ENCODE measurements around the gene EPB41L5. TPM values are rescaled to one million over a fixed set of nuclear protein-coding genes. Genes with fewer than 3 reads are reported as not detected.

Gene EPB41L5
- total RNA-seq, 6 experiments from 2014 or later: 27.1 to 54.1 (median 43.3) TPM

DNA sequence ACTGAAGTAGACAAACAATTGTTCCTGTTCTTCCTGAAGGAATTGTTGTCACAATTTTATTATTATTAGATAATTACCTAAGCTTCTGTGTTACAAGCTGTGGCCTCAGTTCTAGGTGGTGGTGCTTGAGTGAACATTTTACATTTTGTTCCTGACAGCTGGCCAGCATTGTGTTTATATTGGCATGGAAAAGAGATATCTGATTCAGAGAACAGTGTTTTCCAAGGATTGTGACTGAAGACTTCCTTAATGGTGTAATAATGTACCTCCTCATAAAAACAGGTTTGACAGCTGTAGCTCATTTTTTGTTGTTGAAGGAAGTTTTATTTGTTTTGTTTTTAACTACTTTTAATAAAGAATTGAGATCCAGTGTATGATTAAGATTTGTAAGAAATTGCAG lies 95.2 kb downstream of the EPB41L5 start:
- Histone ChIP-seq H3K9me3 (no peaks in the 10 kb centered on the region), H3K27ac (no peak overlapping the region), H3K27me3 (no peaks in the 10 kb centered on the region), H3K4me3 (no peak overlapping the region), H3K36me3 (peaks cover 0 to 16% (median 5%) of the 10 kb centered on the region in 4 donors), H3K4me1 (peaks cover 0 to 17% (median 6%) of the 10 kb centered on the region in 4 donors)
- TF ChIP-seq, protein P1, sequence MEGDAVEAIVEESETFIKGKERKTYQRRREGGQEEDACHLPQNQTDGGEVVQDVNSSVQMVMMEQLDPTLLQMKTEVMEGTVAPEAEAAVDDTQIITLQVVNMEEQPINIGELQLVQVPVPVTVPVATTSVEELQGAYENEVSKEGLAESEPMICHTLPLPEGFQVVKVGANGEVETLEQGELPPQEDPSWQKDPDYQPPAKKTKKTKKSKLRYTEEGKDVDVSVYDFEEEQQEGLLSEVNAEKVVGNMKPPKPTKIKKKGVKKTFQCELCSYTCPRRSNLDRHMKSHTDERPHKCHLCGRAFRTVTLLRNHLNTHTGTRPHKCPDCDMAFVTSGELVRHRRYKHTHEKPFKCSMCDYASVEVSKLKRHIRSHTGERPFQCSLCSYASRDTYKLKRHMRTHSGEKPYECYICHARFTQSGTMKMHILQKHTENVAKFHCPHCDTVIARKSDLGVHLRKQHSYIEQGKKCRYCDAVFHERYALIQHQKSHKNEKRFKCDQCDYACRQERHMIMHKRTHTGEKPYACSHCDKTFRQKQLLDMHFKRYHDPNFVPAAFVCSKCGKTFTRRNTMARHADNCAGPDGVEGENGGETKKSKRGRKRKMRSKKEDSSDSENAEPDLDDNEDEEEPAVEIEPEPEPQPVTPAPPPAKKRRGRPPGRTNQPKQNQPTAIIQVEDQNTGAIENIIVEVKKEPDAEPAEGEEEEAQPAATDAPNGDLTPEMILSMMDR (IDR thresholded peaks at IDR 0.05): no peak
- TF ChIP-seq POLR2A (IDR thresholded peaks at IDR 0.05): no peak
- DNase-seq (peak in 1 of 3 donors; percentile 65), ATAC-seq (peak; percentile 88 to 93 (median 90))
- intact Hi-C loops (cut with DNase I): no loop called here

DNA sequence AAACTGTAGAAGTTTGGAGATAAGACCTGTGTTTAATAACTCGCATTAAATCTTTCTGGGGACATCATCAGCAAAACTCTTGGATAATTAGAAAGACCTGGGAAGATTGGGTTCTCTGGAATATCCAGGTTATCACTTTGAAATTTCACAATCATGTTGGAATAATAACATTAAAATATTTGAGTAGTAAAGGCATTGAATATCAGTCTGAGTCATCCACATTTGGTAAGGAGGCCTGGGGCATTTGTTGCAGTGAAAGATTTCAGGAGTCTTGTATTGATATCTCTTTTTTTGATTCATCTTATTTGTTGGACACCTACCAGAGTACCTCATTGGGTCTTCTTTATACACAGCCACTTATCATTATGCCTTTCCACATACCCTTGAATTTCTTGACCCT lies 95.9 kb downstream of the EPB41L5 start:
- intact Hi-C loops (cut with DNase I): no loop called here
- DNase-seq: no peak
- WGBS (ENCODE audit: insufficient coverage, low coverage, low lambda C conversion rate, missing lambda C conversion rate): 100% methylated on average over 1 of the region's 1 CpG
- peaks cover 0 to 11% (median 5%) of the 10 kb centered on the region in 4 donors for H3K36me3 ChIP-seq
- no peaks in the 10 kb centered on the region for H3K27me3 ChIP-seq
- H3K27ac ChIP-seq: no peak overlapping the region
- peaks cover 0 to 17% (median 6%) of the 10 kb centered on the region in 4 donors for H3K4me1 ChIP-seq
- H3K9me3 ChIP-seq: no peaks in the 10 kb centered on the region
- no peak for TF ChIP-seq POLR2A (IDR thresholded peaks at IDR 0.05)
- TF ChIP-seq, protein P1 (IDR thresholded peaks at IDR 0.05): no peak
- H3K4me3 ChIP-seq: no peak overlapping the region
- no peak for ATAC-seq

DNA sequence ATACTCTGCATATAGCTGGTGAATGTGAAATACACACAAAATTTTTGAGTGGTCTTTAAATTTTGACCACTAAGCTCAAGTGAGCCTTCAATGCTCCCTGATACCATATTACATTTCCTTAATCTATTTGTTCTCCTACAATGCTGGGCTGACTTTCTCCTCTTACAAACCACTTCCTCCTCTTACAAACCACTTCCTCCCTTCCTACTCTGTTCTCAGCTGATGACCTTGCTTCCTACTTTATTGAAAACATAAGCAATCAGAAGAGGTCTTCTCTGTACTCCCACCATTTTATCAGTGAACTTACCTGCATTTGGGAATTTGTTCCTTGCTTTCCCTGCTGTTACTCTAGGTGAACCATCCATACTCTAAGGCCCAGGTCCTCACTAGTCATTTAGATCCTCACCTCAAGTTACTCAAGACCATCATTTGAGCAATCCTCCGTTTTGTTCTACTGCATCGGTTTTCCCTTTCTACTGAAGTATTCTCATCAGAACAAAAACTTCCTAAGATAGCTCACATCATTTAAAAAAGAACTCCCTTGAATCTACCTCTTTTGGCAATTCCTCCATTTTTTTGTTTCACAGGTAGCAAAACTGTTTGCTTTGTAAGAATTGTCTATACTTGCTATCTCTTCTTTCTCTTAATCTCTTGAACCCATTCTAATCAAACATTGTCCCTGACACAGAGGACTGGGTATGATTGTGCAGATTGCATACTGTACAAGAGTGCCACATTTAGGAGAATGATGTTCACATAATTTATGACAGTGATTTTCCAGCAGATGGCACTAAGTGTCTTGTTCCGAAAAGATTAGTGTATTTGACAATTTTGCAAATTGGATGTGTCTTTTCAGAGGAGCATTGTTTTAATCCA lies 96.5 kb downstream of the EPB41L5 start:
- TF ChIP-seq, protein P1 (IDR thresholded peaks at IDR 0.05): peak; percentile 43 to 50 (median 48)
- no peak for TF ChIP-seq POLR2A (IDR thresholded peaks at IDR 0.05)
- Histone ChIP-seq H3K9me3 (no peaks in the 10 kb centered on the region), H3K36me3 (peaks cover 0 to 5% (median 2%) of the 10 kb centered on the region in 4 donors), H3K4me3 (no peak overlapping the region), H3K4me1 (peaks cover 0 to 17% (median 6%) of the 10 kb centered on the region in 4 donors), H3K27ac (no peak overlapping the region), H3K27me3 (no peaks in the 10 kb centered on the region)
- DNase-seq (no peak), ATAC-seq (peak; percentile 60 to 70 (median 64))
- intact Hi-C loops (cut with DNase I): no loop called here
- WGBS (ENCODE audit: insufficient coverage, low coverage, low lambda C conversion rate, missing lambda C conversion rate): 27% methylated on average over 3 of the region's 3 CpGs

DNA sequence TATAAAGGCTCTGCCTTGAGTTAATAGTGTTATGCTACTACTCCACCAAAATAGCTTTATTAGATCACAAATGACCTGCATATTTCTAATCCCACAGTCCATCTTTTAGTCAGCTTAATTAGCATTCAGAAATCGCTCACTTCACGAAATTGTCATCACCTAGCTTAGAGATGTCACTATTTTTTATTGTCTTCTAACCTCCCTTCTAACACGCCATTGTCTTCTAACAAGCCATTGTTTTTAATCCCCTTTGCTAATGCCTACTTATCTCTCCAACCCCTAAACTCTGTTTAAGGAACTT lies 97.1 kb downstream of the EPB41L5 start:
- peaks cover 0 to 17% (median 6%) of the 10 kb centered on the region in 4 donors for H3K4me1 ChIP-seq
- H3K27ac ChIP-seq: no peak overlapping the region
- WGBS (ENCODE audit: insufficient coverage, low coverage, low lambda C conversion rate, missing lambda C conversion rate): 88% methylated on average over 3 of the region's 3 CpGs
- H3K4me3 ChIP-seq: no peak overlapping the region
- DNase-seq (no peak), ATAC-seq (no peak)
- peaks cover 0 to 5% (median 0%) of the 10 kb centered on the region in 4 donors for H3K36me3 ChIP-seq
- intact Hi-C loops (cut with DNase I): no loop called here
- H3K9me3 ChIP-seq: no peaks in the 10 kb centered on the region
- no peaks in the 10 kb centered on the region for H3K27me3 ChIP-seq
- TF ChIP-seq, protein P1 (IDR thresholded peaks at IDR 0.05): no peak
- TF ChIP-seq POLR2A (IDR thresholded peaks at IDR 0.05): no peak

Measured in right lobe of liver (tissue), 6 donors.